HG03175 (cell line): Measurements from ENCODE around the gene DNAJC18.
"Not testable (repeated sequence)": the region's sequence is repeated elsewhere in the genome, so short reads cannot be mapped to it uniquely, and the experiment has no call there.

Experiments used
- ATAC-seq: cut with Tn5 transposase; IDR thresholded peaks from one replicate; pipeline ENCODE4 v1.9.1; 2021; ENCODE audit warnings: mild to moderate bottlenecking, moderate library complexity; ENCODE audit not compliant: unreplicated experiment

Gene DNAJC18

DNA sequence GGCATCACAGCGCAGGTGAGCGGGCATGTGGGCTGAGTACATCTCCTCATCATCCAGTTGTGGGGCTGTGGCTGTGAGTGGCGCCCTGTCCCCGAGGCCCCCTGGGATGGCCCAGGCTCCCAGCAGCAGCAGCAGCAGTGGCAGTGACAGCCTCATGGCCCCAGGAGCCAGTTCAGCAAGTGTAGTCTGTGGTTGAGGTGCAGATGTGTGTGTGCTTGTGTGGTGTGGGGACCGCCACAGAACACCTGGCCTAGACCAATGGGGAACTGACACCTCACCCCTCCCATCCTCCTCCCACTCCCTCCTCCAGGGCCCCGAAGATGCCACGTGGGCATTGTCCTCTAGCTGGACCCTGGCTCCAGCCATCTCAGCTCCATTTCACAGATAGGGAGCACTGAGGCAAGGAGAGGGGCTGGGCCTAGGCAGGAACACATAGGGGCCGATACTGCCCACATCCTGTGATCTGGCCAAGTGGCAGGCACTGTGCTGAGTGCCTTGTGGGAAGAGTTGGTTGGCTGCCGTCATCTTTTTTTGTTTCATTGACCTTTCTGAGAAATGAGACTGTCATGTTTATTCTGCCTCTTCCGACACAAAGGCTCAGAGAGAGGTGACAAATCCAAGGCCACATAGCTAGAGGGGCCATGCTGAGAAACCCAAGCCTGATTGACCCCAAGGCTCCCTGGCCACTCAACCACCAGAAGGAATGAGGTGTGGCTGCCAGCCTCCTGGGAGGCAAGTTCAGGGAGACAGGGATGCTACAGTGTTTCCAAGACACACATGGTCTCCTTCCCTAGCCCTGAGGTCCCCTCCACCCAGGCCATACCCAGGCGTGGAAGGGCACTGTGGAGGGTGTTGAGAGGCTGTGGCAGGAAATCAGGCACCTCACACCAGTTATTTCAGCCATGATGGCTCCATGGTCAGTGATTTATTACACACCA lies 49.4 kb downstream of the DNAJC18 start, which contains the start of gene MZB1:
TSS of gene MZB1 (minus strand) at position 213 of the 938 bp plus-strand sequence. CDS start at position 156, 57 bp downstream.
- ATAC-seq = peak; percentile 48

DNA sequence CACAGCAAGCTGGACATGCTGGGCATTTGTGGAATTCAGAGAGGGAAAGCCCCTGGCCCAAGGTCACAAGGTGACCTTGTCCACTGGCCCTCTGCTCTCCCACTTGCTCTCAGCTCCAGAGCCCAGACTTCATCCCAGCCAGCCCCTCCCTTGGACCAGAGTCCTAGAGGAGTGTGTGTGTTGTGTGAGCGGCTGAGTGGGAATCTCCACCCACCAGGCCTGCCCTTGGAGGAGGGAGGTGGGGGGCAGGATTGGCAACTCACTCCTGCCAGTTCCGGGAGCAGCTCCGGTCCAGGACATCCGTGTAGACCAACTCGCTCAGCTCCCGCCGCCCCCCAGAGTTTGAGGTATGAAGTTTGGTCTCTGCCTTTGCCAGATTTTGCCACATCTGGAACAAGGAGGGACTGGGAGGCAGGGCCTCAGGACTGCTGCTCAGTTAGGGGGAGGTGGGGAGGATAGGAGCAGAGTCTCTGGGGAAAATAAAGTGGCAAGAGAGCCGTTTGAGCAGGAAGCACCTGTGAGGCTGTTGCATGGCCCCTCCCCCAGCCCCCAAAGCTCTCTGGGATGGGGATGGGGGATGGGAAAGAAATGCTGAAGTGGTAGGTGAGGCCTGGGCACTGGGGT lies 51.0 kb downstream of the DNAJC18 start:
- no peak for ATAC-seq

DNA sequence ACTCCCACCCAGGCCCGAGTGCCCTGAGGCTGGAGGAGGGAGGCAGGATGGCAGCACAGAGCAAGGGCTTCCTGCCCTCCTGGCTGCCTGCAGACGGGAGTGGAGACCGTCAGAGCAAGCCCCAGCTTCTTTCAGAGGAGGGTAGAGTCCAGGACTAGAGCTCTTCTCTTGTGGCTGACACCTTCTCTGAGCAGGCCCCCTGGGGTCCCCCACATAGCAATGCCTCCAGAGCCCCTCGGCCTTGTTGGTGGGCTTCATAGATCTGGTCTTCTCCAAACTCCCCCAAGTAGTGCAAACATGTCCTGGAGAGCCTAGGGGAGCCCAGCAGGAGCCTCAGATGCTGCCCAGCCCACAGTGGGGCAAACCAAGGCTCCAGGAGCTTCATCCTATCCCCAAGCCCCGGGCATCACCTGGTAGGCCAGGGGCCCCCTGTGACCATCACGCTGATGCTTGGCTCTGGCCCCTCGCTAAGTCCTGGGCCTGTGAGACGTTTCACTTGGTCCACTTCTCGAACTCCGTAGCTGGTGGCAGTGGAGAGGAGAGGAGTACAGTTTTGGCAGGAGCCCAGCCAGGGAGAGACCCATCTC lies 51.6 kb downstream of the DNAJC18 start:
- ATAC-seq = no peak

DNA sequence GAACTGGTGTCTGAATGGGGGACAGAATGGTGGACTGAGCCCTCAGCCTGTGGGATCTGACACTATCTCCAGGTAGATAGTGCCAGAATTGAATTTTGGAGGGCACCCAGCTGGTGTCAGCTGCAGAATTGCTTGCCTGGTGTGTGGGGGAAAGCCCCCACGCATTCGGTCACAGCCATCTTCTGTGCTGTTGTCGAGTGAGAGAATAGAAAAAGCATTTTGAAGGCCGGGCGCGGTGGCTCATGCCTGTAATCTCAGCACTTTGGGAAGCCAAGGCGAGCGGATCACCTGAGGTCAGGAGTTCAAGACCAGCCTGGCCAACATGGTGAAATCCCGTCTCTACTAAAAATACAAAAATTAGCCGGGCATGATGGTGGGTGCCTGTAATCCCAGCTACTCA lies 52.4 kb downstream of the DNAJC18 start:
- not testable (repeated sequence) for ATAC-seq

DNA sequence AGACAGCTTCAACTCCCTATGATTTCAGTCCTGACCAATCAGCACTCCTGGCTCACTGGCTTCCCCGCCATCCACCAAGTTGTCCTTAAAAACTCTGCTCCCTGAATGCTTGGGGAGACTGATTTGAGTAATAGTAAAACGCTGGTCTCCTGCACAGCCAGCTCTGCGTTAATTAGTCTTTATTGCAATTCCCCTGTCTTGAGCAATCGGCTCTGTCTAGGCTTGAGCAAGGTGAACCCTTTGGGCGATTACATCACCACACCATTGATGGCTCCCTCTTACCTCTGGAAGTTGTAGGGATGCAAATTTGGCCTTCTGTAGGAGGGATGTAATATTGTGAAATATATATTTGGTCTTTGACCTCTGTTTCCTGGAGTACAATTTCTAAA lies 53.3 kb downstream of the DNAJC18 start:
- no peak for ATAC-seq

DNA sequence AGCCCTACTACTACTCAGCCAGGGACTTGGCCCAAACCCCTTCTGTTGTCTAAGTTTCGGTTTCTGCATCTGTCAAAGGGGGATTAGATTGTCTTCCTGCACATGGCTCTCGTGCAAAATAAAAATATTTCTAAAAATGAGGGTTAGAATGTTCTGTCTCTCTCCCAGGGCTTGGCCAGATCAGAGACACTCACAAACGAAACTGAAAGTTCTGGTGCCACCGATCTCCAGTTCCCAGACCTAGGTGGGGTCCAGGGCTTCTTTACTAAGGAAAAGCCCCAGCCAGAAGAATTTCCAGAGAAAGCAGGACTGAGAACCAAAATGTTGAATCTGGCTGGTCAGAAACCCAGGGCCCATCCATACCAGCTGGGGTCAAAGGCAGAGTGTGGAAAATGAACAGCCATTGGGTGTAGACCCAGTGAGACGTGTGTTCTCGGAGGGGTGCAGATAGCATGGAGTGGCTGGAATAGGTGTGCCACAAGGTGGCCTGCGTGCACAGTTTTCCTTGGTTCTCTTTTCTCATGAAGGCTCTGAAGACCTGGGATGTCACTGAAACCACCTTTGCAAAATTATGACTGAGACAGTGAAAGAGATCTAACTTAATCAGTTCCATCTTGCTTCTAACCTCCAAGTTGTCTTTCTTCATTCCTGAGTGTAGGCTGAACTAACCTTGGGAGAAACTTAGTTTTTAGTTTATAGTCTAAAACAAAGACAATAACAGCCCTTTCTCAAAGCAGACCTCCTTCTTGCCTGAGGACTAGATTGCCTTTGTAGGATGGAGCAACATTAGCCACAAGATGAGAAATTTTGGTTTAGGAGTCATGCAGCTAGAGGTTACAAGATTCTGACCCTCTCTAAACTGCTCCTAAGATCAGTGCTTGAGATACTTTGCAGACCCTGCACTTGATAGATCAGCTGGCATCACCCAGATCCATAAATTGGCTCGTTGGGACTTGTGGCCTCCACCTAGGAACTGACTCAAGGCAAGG lies 54.0 kb downstream of the DNAJC18 start:
- no peak for ATAC-seq

DNA sequence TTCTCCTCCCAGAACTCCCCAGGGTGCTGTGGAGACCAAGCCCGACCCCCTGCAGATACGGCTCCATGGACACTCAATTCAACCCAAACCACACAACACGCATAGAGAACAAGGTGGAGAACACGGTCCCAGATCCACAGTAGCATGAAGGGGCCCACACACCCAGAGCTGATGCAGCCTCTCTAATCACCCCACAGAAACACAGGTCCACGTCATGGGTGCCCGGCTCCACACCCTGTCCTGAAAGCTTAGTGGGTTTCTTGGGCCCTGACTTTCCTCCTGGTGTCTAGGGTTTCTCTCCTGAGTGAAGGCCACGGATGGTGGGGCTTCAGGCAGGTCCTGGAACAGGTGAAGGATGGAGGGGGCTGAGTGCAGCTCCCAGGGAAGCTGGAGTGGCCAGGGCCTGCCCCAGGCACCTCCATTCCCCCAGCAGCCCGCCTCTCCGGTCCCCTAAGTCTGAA lies 54.7 kb downstream of the DNAJC18 start:
- ATAC-seq = no peak

DNA sequence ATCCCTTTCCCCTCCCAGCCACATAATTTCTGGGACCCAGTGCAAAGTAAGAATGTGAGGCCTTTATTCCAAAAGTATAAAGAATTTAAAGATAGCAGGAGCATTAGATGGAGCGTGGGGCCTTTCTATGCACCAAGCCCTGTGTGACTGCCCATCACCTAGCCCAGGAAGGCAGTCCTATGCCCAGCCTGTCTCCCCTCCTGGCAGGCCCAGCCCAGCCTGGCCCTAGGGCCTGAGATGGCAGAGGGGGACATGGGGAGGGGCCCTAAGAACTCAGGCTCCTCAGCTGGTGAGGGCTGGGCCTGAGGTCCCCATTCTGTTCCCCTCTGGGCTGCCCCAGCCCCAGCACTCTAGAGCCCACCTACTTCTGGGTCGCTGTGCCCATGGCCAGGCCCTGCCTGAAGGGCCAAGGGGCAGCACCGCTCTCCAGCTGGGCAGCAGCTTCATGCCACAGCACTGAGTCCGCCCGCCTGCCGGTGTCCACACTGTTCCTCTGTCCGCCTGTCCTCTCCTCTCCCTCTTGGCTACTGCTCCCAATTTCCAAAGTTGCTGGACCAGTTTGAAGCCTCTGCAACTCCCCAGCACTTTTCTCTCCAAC lies 55.2 kb downstream of the DNAJC18 start:
- no peak for ATAC-seq

DNA sequence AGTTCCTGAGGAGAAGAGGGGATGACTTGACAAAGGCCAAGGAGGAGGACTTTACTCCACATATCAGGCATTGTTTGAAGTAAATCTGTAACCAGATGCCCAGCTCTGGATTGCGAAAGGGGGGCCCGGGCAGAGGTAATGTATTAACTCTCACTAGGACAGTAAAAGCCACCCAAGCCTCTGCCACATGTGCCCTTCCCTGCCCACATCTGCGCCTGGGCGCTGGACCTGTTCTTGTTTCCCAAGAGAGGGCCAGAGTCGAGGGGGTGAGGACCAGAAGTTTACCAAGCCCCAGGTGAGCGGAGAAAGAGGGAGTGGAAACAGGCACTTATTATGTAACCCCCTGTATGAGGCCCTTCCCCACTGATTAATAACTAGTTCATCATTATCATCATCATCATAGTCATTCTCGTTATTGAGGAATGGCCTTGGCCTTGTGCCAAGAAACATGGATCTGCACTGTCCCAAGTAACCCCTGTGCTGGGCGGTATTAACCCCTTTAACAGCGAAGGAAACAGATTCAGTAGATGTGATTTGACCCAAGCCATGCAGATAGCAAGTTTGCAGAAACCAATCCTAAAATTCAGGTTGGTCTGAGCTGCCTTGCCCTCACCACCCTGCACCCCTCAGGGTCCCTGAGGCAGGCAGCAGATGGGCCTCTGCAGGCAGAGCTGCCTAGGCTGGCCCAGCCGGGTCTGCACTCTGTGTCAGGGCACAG lies 55.9 kb downstream of the DNAJC18 start, which contains the start of gene SLC23A1:
TSS of gene SLC23A1 (minus strand) at position 23 of the 718 bp plus-strand sequence. CDS start 44 bp downstream, outside the sequence.
- no peak for ATAC-seq

DNA sequence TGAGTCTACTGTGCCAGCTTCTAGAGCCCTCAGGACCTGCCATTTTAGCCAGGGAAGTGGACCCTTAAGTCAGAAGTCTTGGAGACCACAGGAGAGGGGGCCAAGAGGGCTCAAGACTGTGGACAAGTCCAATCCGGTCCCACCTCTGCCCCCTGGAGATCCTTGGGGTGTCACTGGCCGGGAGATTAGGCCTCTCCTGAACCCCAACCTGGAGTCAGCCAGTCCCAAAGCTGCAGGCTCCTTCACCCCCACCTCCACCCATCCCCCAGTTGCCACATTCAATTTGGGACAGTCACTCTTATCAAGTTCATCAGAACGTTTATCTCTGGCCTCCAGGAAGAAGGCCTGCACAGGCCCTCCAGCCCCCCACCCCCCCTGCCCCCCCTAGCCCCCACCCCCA lies 56.5 kb downstream of the DNAJC18 start:
- no peak for ATAC-seq

DNA sequence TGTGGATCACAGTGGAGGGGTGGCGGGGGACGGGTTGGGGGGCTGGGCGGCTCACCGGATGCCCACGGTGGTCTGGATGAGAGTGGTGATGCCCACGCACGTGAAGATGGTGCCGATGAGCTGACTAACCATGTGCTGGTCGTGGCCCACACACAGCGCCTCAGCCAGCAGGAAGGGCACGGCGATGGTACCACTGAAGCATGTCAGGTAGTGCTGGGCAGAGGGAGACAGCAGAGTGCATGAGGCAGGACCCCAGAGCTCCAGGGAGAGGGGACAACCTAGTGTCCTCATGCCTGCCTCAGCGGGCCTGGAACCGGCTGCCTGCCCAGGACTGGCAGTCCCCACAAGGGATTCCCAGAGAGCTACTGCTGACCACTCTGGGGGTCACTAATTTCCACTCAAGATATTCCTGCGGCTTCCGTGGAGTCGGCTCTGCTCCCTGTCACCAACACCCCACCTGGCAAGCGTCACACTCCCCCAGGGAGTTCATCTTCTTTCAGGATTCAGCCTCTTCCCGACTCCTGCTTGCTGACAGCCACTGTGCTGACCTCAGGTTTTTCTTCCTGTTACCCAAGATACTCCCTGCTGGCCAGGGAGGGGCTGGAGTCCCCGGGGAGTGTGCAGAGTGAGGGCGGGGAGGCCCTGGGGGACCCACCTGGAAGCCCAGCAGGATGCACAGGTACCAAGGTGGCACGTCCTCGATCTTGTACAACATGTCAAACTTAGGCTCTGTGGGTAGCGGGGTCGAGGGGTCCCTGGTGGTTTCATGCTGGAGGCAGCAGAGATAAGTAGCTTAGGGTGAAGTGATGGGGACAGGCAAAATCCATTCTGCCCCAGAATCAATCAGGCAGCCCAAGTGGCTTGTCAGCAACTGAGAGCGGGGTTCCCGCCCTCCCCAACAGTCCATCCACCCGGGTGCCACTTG lies 57.2 kb downstream of the DNAJC18 start:
- no peak for ATAC-seq

DNA sequence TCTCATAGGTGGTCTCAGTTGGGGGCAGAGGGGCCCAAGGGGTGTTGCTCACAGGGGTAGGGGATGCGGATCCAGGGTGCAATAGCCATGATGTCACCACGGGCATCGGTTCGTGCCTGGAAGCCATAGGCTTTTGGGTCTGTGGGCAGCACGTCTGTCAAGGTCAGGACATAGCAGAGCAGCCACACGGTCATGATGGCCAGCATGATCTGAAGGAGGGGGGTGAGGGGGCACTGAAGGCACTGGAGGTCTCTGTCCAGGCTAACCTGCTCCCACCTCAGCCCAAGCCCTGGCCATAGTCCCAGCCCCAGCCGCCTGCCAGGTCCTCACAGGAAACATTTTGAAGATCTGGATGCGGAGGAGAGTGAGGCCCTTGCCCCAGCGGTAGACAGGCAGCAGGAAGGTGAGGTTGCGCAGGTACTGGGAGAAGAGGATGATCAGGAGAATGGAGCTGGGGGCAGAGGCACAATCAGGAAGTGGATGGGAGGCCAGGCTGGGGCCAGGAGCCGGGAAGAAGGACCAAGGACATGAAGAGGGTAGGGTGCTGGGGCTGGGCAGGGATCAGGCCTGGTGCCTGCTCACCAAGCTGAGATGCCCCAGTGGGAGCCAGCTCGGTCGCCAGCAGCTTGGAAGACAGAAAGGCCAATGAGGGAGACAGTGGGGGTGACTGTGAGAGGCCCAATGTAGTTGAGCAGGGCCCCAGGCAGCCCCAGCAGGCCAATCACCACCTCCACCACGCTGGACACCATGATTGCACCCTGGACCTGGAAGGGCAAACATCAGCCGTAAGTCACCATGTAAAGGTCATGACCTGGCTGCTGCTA lies 59.5 kb downstream of the DNAJC18 start:
- no peak for ATAC-seq

DNA sequence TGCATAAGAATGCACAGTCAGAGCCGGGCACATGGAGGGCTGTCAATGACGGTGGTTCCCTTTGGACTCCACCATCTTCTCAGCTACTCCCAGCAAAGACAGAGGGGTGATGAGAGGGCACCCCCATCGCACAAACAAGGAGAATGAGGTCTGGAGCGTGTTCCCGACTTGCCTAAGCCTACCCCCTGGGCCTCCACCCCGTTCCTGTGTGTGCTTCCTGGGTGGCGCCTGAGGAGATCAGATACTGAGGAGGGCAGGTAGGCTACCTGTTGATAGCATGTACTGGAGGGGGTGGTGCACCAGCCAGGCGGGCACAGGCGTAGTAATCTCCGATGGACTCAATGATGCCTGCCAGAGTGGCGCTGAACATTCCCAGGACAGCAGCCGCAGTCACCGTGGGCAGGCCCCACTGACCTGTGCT lies 60.4 kb downstream of the DNAJC18 start:
- no peak for ATAC-seq

DNA sequence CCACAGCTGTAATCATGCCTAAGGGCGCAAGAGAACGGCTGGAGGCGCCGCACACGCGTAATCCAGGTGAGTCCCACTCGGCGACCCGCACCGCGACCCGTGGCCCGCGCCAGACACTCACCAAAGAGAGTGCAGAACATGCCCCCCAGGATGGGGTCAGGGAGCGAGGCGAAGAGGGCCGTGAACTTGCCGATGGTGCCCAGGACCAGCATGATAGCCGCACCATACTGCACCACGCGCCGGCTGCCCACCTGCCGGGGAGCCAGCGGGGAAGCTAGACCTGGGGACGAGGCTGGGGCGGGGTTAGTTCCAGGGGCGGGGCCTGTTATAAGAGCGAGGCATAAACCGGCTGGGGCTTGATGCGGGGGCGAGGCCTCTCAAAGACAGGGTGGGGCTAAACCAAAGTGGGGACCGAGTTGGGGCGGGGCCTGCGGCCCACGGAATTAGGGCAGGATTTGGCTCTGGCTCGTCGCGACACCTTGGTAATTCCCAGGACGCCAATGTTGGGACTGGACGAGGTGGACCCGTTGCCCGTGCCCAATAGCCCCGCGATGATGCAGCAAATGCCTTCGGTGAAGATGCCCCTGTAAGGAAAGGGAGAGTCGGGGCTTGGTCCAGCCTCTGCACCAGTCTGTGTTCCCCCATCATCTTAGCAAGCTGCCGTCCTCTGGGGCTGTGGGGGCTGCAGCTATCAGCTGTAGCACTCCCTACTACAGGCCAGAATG lies 61.1 kb downstream of the DNAJC18 start:
- no peak for ATAC-seq

DNA sequence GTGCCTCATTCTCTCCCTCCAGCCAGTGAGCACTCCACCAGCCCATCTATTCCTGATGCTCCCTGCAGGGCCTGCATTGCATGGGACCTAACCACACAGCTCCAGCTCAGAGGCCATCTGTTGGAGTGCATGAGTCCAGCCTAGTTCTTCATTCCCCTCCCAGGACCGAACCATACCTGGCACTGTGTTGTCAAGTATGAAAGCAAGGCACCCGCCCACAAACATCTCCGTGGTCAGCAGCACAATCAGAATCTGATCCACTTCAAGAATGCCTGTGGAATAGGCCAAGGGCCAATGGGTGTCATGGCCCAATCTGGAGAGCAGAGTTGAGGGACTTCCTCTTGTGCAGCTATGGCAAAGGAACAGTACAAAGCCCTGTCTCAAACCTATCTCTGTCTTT lies 62.1 kb downstream of the DNAJC18 start:
- no peak for ATAC-seq

DNA sequence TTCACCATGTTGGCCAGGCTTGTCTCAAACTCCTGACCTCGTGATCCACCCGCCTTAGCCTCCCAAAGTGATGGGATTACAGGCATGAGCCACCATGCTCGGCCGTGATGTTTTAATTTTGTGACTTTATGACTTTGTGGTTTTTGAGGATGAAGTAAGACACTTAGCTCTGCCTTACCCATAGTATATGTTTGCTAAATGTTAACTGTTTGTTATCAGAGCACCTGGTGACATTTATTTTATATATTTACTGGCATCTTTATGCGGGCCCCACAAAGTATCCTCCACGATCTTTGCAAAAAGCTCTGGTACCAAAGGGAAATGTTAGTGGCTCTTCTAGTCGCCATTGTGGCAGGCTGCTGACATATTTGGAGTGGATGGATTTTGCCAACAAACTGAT lies 63.0 kb downstream of the DNAJC18 start:
- no peak for ATAC-seq

DNA sequence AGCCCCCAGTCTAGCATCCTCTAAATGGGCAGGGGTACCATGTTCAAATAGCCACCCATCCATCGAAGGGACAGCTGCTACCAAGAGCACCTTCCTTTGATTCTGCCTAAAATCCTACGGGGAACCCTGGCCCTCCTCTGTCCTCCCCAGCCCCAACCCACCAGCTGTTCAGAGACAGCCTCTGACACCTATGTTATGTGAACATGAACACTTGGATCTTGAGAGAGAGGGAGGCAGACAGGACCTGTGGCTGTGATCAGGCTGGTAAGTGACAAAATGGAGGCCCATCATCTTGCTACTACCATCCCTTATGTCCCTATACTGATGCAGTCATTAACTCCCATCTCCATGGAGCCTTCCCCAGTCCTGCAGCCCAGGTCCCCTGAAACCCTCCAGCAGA lies 64.4 kb downstream of the DNAJC18 start:
- ATAC-seq = no peak
